Calu3 (cell line): ENCODE data around the gene SLC16A10. TPM values are rescaled to one million over a fixed set of nuclear protein-coding genes. Genes with fewer than 3 reads are reported as not detected.
"Not testable (repeated sequence)": the region's sequence is repeated elsewhere in the genome, so short reads cannot be mapped to it uniquely, and the experiment has no call there.

ENCODE experiments used
- BruUV-seq: library from RNA; stranded (reverse); fragments of 400-500 nt; replicated peaks from 2 replicates; lab custom pipeline; 2021; lab: Mats Ljungman, UMichigan
- CTCF ChIA-PET: fragments of 300-600 bp; sonication (Branson Sonifier 250); formaldehyde crosslinking; loops from one replicate; lab custom pipeline; 2022; ENCODE audit warnings: antibody characterized with exemption; lab: Charles Lee
- DNase-seq: peaks from one replicate; pipeline ENCODE4 v3.0.0; 2022
- H3K27ac Mint-ChIP-seq: one replicate; pipeline ENCODE4 v1.8.0; 2022; ENCODE audit warnings: mixed read lengths; ENCODE audit not compliant: unreplicated experiment
- H3K27me3 Mint-ChIP-seq: one replicate; pipeline ENCODE4 v1.8.0; 2022; ENCODE audit warnings: mixed read lengths; ENCODE audit not compliant: unreplicated experiment
- H3K36me3 Mint-ChIP-seq: one replicate; pipeline ENCODE4 v1.8.0; 2022; ENCODE audit warnings: mild to moderate bottlenecking, moderate library complexity, mixed read lengths; ENCODE audit not compliant: insufficient read depth, unreplicated experiment
- H3K4me1 Mint-ChIP-seq: one replicate; pipeline ENCODE4 v1.8.0; 2022; ENCODE audit warnings: mild to moderate bottlenecking, low read depth, mixed read lengths; ENCODE audit not compliant: unreplicated experiment
- H3K4me3 Mint-ChIP-seq: one replicate; pipeline ENCODE4 v1.8.0; 2022; ENCODE audit warnings: mild to moderate bottlenecking, low read depth, moderate library complexity, mixed read lengths; ENCODE audit not compliant: unreplicated experiment
- H3K9me3 Mint-ChIP-seq: one replicate; pipeline ENCODE4 v1.8.0; 2022; ENCODE audit warnings: low read depth, mixed read lengths; ENCODE audit not compliant: unreplicated experiment
- intact Hi-C: fragments of 100-400 bp; cut with micrococcal nuclease; formaldehyde crosslinking; loops from one replicate; pipeline ENCODE4 v1.10.0; 2022; ENCODE audit not compliant: unreplicated experiment
- total RNA-seq: library from RNA; stranded (reverse); gene quantifications from 2 replicates; pipeline ENCODE4 v1.2.3, GENCODE V29; 2022
- TF ChIP-seq, protein P1 (sequence below): fragments of 200-600 bp; IDR thresholded peaks from one replicate; pipeline ENCODE4 v1.8.0; 2022; ENCODE audit warnings: antibody characterized with exemption; ENCODE audit not compliant: unreplicated experiment

The SLC16A10 gene
- total RNA-seq, 1 experiment from 2014 or later: 2.6 TPM

DNA sequence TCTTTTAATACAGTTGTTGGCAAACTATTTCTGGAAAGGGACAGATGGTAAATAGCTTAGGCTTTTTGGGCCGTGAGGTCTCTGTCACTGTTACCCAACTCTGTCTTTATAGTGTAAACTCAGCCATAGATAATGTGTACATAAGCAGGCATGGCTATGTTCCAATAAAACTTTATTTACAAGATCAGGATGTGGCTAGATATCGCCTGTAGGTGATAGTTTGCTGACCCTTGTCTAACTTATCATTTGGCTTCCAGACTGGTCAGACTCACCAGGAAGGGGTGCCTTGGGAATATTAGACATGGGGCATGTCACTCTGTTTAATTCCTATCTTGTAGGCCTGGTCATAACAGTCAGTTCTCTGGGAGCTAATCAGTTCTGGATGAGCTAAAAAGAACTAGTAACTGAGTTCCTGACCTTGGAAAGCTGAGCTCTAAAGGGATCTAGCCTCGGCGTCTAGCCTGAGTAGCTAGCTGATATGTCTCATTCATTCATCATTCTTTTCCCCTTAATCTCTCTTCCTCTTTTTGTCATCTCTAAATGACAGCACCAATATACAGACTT lies 163.6 kb downstream of the SLC16A10 start:
- intact Hi-C loops: loop anchor here (10.0 kb wide), 1 partner anchor 394 kb away; no protein-coding TSS in a partner anchor
- H3K27me3 Mint-ChIP-seq: no peaks in the 10 kb centered on the region
- H3K9me3 Mint-ChIP-seq: no peaks in the 10 kb centered on the region
- BruUV-seq: no TSS peak
- H3K27ac Mint-ChIP-seq: no peak overlapping the region
- H3K4me1 Mint-ChIP-seq: no peaks in the 10 kb centered on the region
- H3K36me3 Mint-ChIP-seq: no peaks in the 10 kb centered on the region
- DNase-seq: no peak
- CTCF ChIA-PET: interaction anchor here (1.2 to 1.3 kb wide), 2 partner anchors 9 to 11 kb away, joined by 5 read pairs; a partner anchor contains a TSS
- H3K4me3 Mint-ChIP-seq: no peak overlapping the region
- TF ChIP-seq, protein P1, sequence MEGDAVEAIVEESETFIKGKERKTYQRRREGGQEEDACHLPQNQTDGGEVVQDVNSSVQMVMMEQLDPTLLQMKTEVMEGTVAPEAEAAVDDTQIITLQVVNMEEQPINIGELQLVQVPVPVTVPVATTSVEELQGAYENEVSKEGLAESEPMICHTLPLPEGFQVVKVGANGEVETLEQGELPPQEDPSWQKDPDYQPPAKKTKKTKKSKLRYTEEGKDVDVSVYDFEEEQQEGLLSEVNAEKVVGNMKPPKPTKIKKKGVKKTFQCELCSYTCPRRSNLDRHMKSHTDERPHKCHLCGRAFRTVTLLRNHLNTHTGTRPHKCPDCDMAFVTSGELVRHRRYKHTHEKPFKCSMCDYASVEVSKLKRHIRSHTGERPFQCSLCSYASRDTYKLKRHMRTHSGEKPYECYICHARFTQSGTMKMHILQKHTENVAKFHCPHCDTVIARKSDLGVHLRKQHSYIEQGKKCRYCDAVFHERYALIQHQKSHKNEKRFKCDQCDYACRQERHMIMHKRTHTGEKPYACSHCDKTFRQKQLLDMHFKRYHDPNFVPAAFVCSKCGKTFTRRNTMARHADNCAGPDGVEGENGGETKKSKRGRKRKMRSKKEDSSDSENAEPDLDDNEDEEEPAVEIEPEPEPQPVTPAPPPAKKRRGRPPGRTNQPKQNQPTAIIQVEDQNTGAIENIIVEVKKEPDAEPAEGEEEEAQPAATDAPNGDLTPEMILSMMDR: no peak

DNA sequence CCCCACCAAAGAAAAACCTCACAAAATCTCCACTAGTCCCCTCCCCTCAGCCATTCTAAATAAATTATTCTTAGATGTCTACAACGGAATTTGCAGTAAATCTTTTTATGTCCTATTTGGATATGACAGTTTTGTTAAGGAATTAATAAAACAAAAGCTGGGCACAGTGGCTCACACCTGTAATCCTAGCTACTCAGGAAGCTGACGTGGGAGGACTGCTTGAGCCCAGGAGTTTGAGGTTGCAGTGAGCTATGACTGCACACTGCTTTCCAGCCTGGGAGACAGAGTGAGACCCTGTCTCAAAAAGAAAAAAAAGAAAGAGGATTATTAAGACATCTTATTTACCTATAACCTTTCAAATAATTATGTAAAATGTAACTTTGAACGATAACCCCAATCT lies 165.4 kb downstream of the SLC16A10 start:
- Mint-ChIP-seq H3K4me1 (no peaks in the 10 kb centered on the region), H3K4me3 (no peak overlapping the region)
- CTCF ChIA-PET: no interaction called here

GRCh38 chr6:111254004-111254778 lies 166.9 kb downstream of the SLC16A10 start:
- H3K9me3 Mint-ChIP-seq: no peaks in the 10 kb centered on the region
- DNase-seq: no peak
- no peak overlapping the region for H3K4me3 Mint-ChIP-seq
- TF ChIP-seq, protein P1: no peak
- no peak overlapping the region for H3K27ac Mint-ChIP-seq
- CTCF ChIA-PET: no interaction called here
- intact Hi-C loops: loop anchor here (10.0 kb wide), 1 partner anchor 391 kb away; no protein-coding TSS in a partner anchor
- no TSS peak for BruUV-seq
- no peaks in the 10 kb centered on the region for H3K4me1 Mint-ChIP-seq
- H3K27me3 Mint-ChIP-seq: no peaks in the 10 kb centered on the region
- H3K36me3 Mint-ChIP-seq: peaks cover 6% of the 10 kb centered on the region

More for the DNA sequence above, 165.4 kb downstream of the SLC16A10 start:
- Mint-ChIP-seq H3K27me3 (no peaks in the 10 kb centered on the region), H3K27ac (no peak overlapping the region), H3K36me3 (no peaks in the 10 kb centered on the region), H3K9me3 (no peaks in the 10 kb centered on the region)
- TF ChIP-seq, protein P1: no peak
- intact Hi-C loops: loop anchor here (10.0 kb wide), 1 partner anchor 392 kb away; no protein-coding TSS in a partner anchor
- BruUV-seq: no TSS peak
- DNase-seq: no peak

GRCh38 chr6:111254779-111255166 lies 167.5 kb downstream of the SLC16A10 start:
- no peaks in the 10 kb centered on the region for H3K9me3 Mint-ChIP-seq
- H3K4me1 Mint-ChIP-seq: no peaks in the 10 kb centered on the region
- H3K36me3 Mint-ChIP-seq: peaks cover 12% of the 10 kb centered on the region
- CTCF ChIA-PET: no interaction called here
- TF ChIP-seq, protein P1: no peak
- intact Hi-C loops: loop anchor here (5.0 to 10.0 kb wide), 3 partner anchors 242 to 788 kb away; no protein-coding TSS in a partner anchor
- BruUV-seq: no TSS peak
- no peaks in the 10 kb centered on the region for H3K27me3 Mint-ChIP-seq
- no peak for DNase-seq
- H3K4me3 Mint-ChIP-seq: no peak overlapping the region
- H3K27ac Mint-ChIP-seq: no peak overlapping the region

DNA sequence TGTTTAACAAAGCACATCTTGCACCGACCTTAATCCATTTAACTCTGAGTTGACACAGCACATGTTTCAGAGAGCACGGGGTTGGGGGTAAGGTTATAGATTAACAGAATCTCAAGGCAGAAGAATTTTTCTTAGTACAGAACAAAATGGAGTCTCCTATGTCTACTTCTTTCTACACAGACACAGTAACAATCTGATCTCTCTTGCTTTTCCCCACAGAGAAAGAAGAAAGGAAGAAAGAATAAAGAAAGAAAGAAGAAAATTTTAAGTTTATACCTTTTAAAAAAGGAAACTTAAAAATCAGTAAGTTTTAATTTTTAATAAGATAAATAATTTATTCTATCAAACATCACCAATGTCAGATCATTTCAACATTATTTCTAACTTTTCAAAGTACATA lies 168.5 kb downstream of the SLC16A10 start:
- not testable (repeated sequence) for H3K4me1 Mint-ChIP-seq, H3K27ac Mint-ChIP-seq, BruUV-seq

More for the DNA sequence above, 168.5 kb downstream of the SLC16A10 start:
- H3K27me3 Mint-ChIP-seq, DNase-seq, CTCF ChIA-PET, H3K9me3 Mint-ChIP-seq, H3K4me3 Mint-ChIP-seq: not testable (repeated sequence)
- H3K36me3 Mint-ChIP-seq: peaks cover 22% of the 10 kb centered on the region
- intact Hi-C loops: loop anchor here (2.0 to 10.0 kb wide), 4 partner anchors 199 to 786 kb away; no protein-coding TSS in a partner anchor
